Uterine smooth muscle cell (primary cell): ENCODE measurements around the gene SPRR1B. TPM values are rescaled to one million over a fixed set of nuclear protein-coding genes. Genes with fewer than 3 reads are reported as not detected.

Experiments
- total RNA-seq: library from RNA; depleted of rRNA; stranded (reverse); fragments of >200 nt; gene quantifications from 2 replicates; pipeline ENCODE4 v1.2.3, GENCODE V29; 2014

SPRR1B gene
- total RNA-seq = not detected in 2 replicates

GRCh38 chr1:153030895-153031294 lies at the start of gene SPRR1B:
Gene SPRR1B, plus strand, starts transcription at chr1:153031203. Its CDS starts 1,143 bp downstream, at chr1:153032346.

DNA sequence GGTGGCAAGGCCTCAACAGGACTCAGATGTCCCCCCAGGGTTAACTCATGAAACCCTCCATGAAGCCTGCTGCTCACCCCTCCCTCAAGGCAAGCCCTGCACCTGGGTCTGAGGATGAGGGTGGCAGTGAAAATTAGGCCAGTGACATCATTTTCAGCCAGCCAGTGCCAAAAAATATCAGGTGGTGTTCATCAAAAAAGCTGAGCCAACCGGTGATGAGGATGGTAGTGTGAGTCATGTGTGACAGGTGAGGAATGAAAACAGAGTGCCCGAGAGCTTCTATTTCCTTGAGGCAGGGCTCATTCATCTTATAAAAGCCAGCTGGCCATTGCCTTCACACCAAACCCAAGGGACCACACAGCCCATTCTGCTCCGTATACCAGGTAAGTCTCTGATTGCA lies 47.3 kb upstream of the SPRR1B start, which contains the start of gene SPRR1A:
Gene SPRR1A (plus strand): TSS at position 339 of the 400 bp plus-strand sequence. CDS start 1,150 bp downstream, outside the sequence.

DNA sequence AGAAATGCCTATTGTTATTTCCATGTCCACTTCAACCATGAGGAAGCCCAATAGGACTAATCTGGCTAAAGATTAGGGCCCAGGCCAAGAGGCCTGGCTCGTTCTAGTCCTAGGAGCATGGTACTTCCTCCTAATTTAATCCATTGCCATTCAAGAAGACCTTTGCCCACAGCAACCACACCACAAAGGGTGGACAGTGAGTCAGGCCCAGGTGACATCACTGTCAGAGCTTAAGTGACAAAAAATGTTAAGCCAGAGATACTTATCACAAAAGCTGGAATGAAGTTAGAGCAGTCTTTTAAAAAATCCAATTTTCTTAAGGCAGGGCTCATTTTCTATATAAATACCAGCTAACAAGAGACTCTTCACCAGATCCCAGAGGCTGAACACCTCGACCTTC lies 29.6 kb upstream of the SPRR1B start, which contains the start of gene SPRR3:
Gene SPRR3 (plus strand): TSS at position 368 of the 400 bp plus-strand sequence. CDS start 1,272 bp downstream, outside the sequence.

DNA sequence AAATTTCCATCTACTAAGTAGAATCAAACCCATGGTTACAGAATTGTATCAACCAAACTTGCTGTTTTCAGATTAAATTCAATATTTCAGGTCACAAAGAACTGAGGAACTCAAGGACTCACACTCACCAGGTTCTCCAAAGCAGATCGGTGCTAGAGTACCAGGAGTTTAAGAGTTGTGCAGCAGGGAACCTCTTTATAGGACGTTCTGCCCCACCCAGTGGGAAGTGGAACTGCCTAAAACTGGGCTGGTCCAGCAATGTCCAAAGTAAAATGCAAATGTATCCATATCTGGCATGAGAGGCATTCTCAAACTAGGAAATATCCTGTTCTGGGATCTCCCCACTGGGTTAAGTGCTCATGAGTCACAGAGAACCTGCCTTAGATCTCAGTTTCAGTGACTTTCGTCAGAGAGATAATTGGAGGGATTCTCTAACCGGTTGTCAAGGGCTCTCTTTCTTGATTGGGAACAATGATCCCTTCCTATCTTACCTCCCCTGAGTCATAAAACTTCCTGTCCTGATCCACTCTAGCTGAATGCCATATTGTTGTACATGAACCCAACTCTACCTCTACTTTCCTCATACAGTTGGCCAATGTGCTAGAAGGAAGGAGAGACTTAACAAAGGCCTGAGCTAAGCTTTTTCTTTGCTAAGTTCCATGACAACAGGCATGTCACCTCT lies 10.1 kb downstream of the SPRR1B start, which contains the start of gene SPRR2D:
Gene SPRR2D (minus strand): TSS at position 171 of the 682 bp plus-strand sequence. CDS start 774 bp downstream, outside the sequence.

DNA sequence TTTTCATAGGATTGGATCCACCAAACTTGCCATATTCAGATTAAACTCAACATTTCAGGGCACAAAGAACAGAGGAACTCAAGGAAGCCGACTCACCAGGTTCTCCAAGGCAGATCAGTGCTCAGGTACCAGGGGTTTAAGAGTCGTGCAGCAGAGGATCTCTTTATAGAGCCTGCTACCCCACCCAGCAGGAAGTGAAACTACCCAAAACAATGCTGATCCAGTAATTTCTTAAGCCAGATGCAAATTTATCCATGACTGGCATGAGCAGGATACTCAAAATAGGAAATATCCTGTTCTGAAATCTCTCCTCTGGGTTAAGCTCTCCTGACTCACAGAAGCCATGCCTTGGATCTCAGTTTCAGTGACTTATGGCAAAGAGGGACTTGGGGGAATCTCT lies 26.4 kb downstream of the SPRR1B start, which contains the start of gene SPRR2A:
Gene SPRR2A (minus strand): TSS at position 138 of the 400 bp plus-strand sequence. CDS start 777 bp downstream, outside the sequence.

GRCh38 chr1:153071511-153071910 lies 40.5 kb downstream of the SPRR1B start, which contains the start of gene SPRR2B:
Gene SPRR2B, minus strand, starts transcription at chr1:153071611. Its CDS starts 772 bp downstream, at chr1:153070839.

Other genes with a start within 250 kb of the SPRR1B start
- not detected in 2 replicates for gene LCE1E, start 244.9 kb upstream of the SPRR1B start, total RNA-seq
- gene LCE1D, start 234.5 kb upstream of the SPRR1B start, total RNA-seq = not detected in 2 replicates
- not detected in 2 replicates for gene LCE1C, start 224.6 kb upstream of the SPRR1B start, total RNA-seq
- gene LCE1B, start 219.2 kb upstream of the SPRR1B start, total RNA-seq = not detected in 2 replicates
- gene LCE1A, start 203.7 kb upstream of the SPRR1B start, total RNA-seq = not detected in 2 replicates
- not detected in 2 replicates for gene LCE6A, start 188.3 kb upstream of the SPRR1B start, total RNA-seq
- not detected in 2 replicates for gene LCE7A, start 171.2 kb upstream of the SPRR1B start, total RNA-seq
- gene SMCP, start 152.9 kb upstream of the SPRR1B start, total RNA-seq = 0.11 TPM in 1 of 2 replicates, not detected in the other
- gene IVL, start 122.7 kb upstream of the SPRR1B start, total RNA-seq = 0.37 and 1.7 TPM in 2 replicates
- gene SPRR5, start 84.0 kb upstream of the SPRR1B start, total RNA-seq = not detected in 2 replicates
- not detected in 2 replicates for gene SPRR4, start 60.6 kb upstream of the SPRR1B start, total RNA-seq
- not detected in 2 replicates for gene SPRR1A, start 47.1 kb upstream of the SPRR1B start, total RNA-seq
- not detected in 2 replicates for gene SPRR3, start 29.5 kb upstream of the SPRR1B start, total RNA-seq
- not detected in 2 replicates for gene SPRR2D, start 9.9 kb downstream of the SPRR1B start, total RNA-seq
- gene SPRR2A, start 26.3 kb downstream of the SPRR1B start, total RNA-seq = not detected in 2 replicates
- gene SPRR2B, start 40.4 kb downstream of the SPRR1B start, total RNA-seq = not detected in 2 replicates
- not detected in 2 replicates for gene SPRR2E, start 63.3 kb downstream of the SPRR1B start, total RNA-seq
- not detected in 2 replicates for gene SPRR2F, start 82.3 kb downstream of the SPRR1B start, total RNA-seq
- gene SPRR2G, start 119.7 kb downstream of the SPRR1B start, total RNA-seq = not detected in 2 replicates
- gene LELP1, start 172.2 kb downstream of the SPRR1B start, total RNA-seq = not detected in 2 replicates
- gene PRR9, start 186.4 kb downstream of the SPRR1B start, total RNA-seq = 0.12 and 1.2 TPM in 2 replicates
- gene LORICRIN, start 228.5 kb downstream of the SPRR1B start, total RNA-seq = not detected in 2 replicates